ENCODE measurements around the gene PPP1R7.

The PPP1R7 gene

DNA sequence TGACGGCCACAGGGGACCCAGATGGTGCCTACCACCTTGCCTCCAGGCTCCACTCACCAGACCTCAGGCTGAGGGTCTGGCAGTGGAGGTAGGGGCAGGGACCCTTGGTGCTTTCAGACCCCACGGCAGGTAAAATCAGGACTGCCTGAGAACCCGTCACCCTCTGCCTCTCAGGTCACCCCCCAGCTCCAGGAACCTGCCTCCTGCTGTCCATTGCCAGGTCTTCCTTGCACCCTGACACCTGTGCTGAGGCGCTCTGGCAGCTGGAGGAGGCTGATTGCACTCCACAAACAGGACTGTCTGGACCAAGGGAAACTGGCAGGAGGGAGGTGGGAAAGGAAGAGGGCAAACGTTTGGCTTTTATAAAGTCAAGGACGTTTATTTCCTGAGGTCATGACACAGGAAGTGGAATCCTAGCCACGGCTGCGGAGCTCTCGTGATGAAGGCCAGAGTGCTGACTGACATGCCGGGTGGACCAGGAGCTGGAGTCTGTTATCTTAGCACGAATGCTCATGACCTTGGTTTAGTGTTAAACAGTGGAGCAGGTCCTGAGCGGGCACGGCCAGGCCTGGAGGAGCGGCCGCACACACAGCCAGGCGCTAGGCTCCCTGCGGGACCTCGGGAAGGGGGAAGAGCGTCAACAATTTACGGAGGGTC is 78.7 kb downstream of the PPP1R7 start:
- no peak for DNase-seq (ENCODE audit: low read depth in 3 of 3)

DNA sequence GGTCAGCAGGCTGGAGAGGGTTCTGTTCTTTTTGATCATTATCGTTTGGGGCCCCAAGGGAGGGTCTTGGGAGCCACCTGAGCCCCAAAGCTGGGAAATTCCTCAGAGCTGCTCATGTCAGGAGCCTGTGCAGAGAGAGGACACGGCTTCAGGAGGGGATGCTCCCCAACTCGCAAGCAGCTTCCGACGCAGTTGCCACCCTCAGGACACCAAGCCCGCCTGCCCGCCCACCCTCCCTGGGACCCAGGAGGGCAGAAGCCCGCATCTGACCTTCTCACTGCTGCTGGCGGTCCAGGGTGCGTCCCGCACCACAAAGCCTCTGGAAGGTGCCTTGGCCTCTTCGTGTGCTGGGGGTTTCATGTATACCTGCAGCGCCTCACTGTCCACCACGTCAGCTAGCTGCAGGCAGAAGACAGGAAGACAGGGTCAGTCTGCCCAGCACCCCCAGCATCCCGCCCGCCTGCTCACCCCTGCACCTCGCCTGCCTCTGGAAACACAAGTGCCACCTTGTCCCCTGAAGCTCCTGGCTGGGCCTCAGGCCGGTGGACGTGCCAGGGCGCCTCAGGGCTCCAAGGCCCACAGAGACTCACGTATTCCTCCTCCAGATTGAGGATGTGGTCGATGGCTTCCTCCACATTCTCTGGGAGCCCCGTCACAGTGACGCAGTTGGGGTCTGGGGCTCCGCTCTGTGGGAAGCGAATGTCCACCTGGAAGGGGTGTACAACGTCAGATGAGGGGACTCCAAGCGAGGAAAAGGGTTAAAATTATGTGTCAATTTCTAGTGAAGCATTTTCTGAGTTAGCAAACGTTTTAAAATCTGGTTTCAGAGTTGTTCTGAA is 79.5 kb downstream of the PPP1R7 start:
- DNase-seq (ENCODE audit: low read depth in 3 of 3): no peak

DNA sequence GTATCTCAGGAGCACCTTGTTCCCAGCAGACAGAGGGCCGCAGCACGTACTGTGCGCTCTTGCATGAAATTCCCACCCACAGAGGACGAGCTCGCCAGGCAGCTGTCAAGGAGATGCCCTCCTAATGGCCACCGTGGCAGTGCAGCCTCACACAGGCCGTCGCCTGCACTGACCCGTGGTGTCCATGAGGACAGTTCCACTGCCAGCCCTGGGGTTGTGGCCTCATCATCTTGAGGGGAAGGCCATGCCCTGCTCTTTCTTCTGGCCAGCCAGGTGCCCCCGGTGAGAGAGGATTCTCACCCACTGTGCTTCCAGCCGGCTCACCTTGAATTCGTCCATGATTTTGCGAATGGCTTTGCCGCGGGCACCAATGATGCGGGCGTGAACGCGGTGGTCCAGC is 80.2 kb downstream of the PPP1R7 start:
- DNase-seq (ENCODE audit: low read depth in 3 of 3): no peak

DNA sequence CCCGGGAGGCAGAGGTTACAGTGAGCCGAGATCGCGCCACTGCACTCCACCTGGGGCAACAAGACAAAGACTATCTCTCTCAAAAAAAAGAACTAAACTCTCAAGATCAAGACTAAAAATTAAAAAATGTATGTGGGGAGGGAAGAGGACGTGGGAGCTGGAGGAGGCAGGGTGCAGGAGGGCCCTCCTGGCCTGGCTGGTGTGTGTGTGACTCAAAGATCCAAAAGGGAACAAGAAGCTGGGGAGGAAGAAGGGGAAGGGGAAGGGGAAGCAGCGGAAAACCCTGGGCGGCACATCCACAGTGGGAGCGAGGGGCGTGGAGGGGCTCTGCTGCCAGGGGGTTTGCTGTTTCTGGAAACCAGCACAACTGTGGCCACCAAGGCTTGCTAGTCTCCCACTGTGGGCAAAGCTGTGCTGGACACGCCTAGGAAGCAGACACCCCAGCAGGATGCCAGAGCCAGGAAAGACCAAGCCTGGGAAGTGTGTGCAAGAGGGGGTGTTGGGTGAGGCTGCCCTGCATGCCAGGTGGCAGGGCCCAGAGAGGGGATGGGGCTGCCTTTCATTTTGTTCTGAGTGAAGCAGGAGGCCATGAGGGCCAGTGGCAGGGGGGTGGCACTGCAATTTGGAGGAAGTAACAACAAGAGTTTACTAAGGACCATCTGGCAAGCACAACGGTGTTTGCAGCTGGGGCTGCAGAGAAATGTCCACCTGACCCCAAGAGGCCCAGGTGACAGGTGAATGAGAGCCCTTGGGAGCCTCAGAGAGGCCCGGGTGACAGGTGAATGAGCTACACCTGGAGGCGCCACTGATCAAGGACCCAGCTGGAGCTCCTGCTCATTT is 82.7 kb downstream of the PPP1R7 start:
- no peak for DNase-seq (ENCODE audit: low read depth in 3 of 3)
